GM19372 (cell line): ENCODE measurements around the gene ZSCAN30.

Experiments
- ATAC-seq: cut with Tn5 transposase; IDR thresholded peaks from one replicate; pipeline ENCODE4 v1.9.1; 2021; ENCODE audit warnings: mild to moderate bottlenecking, low read depth, moderate library complexity; ENCODE audit not compliant: unreplicated experiment

The ZSCAN30 gene

GRCh38 chr18:35290094-35290735, at the start of gene ZSCAN30:
Gene ZSCAN30 (minus strand): TSS chr18:35290229. CDS start chr18:35264352, 25,877 bp downstream.
- ATAC-seq = peak; percentile 95

- no peak for ATAC-seq
Measured at GRCh38 chr18:35337286-35337685, 47.3 kb upstream of the ZSCAN30 start.

GRCh38 chr18:35335866-35336265, 45.8 kb upstream of the ZSCAN30 start:
- no peak for ATAC-seq

- ATAC-seq = no peak
Measured at GRCh38 chr18:35334821-35335220, 44.8 kb upstream of the ZSCAN30 start.

- ATAC-seq = no peak
Measured at GRCh38 chr18:35334212-35334611, 44.2 kb upstream of the ZSCAN30 start.

- ATAC-seq = no peak
Measured at GRCh38 chr18:35331367-35332087, 41.5 kb upstream of the ZSCAN30 start.

GRCh38 chr18:35328868-35329267, 38.8 kb upstream of the ZSCAN30 start:
- ATAC-seq = no peak

- no peak for ATAC-seq
Measured at GRCh38 chr18:35326695-35327387, 36.8 kb upstream of the ZSCAN30 start.

- ATAC-seq = no peak
Measured at GRCh38 chr18:35324926-35325655, 35.1 kb upstream of the ZSCAN30 start.

- ATAC-seq = no peak
Measured at GRCh38 chr18:35322486-35323458, 32.7 kb upstream of the ZSCAN30 start.

- ATAC-seq = no peak
Measured at GRCh38 chr18:35311496-35311895, 21.5 kb upstream of the ZSCAN30 start.

GRCh38 chr18:35306588-35307250, 16.7 kb upstream of the ZSCAN30 start:
- ATAC-seq = no peak

GRCh38 chr18:35303610-35304009, 13.6 kb upstream of the ZSCAN30 start:
- ATAC-seq = no peak

- no peak for ATAC-seq
Measured at GRCh38 chr18:35296060-35296459, 6.0 kb upstream of the ZSCAN30 start.

GRCh38 chr18:35291166-35291565, 1.1 kb upstream of the ZSCAN30 start:
- ATAC-seq = no peak

GRCh38 chr18:35289727-35290093, 319 bp downstream of the ZSCAN30 start:
- peak; percentile 34 for ATAC-seq

GRCh38 chr18:35289293-35289692, 736 bp downstream of the ZSCAN30 start:
- ATAC-seq = no peak

- ATAC-seq = no peak
Measured at GRCh38 chr18:35284841-35285240, 5.2 kb downstream of the ZSCAN30 start.
